HEK293 (cell line): ENCODE measurements around the gene TBX6.

Experiments used
- CTCF ChIP-seq: fragments of 450-650 bp; formaldehyde crosslinking; IDR thresholded peaks from 2 replicates; pipeline ENCODE4 v1.5.1; 2016; ENCODE audit warnings: missing biosample characterization, missing genetic modification characterization
- INSM2 ChIP-seq: fragments of 450-650 bp; formaldehyde crosslinking; IDR thresholded peaks from 2 replicates; pipeline ENCODE4 v1.5.1; 2016; ENCODE audit warnings: missing biosample characterization, missing genetic modification characterization
- KLF17 ChIP-seq: fragments of 450-650 bp; formaldehyde crosslinking; IDR thresholded peaks from 2 replicates; pipeline ENCODE4 v1.5.1; 2016; ENCODE audit warnings: missing biosample characterization, missing genetic modification characterization
- PRDM10 ChIP-seq: fragments of 450-650 bp; formaldehyde crosslinking; IDR thresholded peaks from 2 replicates; pipeline ENCODE4 v1.5.1; 2016; ENCODE audit warnings: missing biosample characterization, missing genetic modification characterization
- ZNF843 ChIP-seq: fragments of 450-650 bp; formaldehyde crosslinking; IDR thresholded peaks from 2 replicates; pipeline ENCODE4 v1.5.1; 2016; ENCODE audit warnings: missing biosample characterization, missing genetic modification characterization
- ZSCAN5A ChIP-seq: fragments of 450-650 bp; formaldehyde crosslinking; IDR thresholded peaks from 2 replicates; pipeline ENCODE4 v1.5.1; 2016; ENCODE audit warnings: missing biosample characterization, missing genetic modification characterization

- TF ChIP-seq PRDM10 (tag by site-specific recombination), result no peak
- peak; percentile 42; the same call in 1 of the 2 replicates for TF ChIP-seq CTCF
- TF ChIP-seq ZNF843 (tag by site-specific recombination), result no peak
- TF ChIP-seq KLF17 (tag by site-specific recombination), result peak; percentile 44; the same call in 1 of the 2 replicates
- TF ChIP-seq ZSCAN5A, result peak; percentile 58; the same call in 1 of the 2 replicates
- no peak for TF ChIP-seq INSM2 (tag by site-specific recombination)
Measured at GRCh38 chr16:30065943-30066760, 25.6 kb downstream of the TBX6 start.
